Measurements from ENCODE around the gene EGR4.

The EGR4 gene

DNA sequence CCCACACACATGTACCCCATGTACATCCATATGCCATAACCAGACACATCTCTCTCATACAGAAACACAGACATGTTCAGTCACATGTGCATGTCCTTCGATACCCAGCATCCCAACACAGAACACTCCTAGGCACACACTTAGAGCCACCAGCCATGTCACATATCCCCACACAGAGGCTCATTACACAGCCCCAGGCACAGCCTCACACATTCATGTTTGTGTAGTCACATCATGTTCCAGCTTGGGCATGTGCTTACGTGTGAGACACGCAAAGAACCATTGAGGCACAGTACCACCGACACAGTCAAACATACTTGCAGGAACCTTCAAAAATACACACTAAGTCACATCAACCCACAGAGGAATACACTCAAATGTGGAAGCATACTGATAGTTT, 26.3 kb downstream of the EGR4 start:
- DNase-seq (ENCODE audit: extremely low spot score), result no peak
- TF ChIP-seq BHLHE40 (IDR thresholded peaks at IDR 0.05; ENCODE audit: borderline replicate concordance) (no peak), LEF1 (IDR thresholded peaks at IDR 0.05; ENCODE audit: borderline replicate concordance) (no peak), SUZ12 (IDR thresholded peaks at IDR 0.05) (no peak), L3MBTL2 (conservative IDR thresholded peaks at IDR 0.05) (no peak), NFRKB (IDR thresholded peaks at IDR 0.05) (no peak), PKNOX1 (IDR thresholded peaks at IDR 0.05) (no peak), ZNF384 (IDR thresholded peaks at IDR 0.05) (no peak), ELF4 (IDR thresholded peaks at IDR 0.05) (no peak), ARNT (IDR thresholded peaks at IDR 0.05) (no peak), FOXM1 (IDR thresholded peaks at IDR 0.05; ENCODE audit: borderline replicate concordance) (no peak), FOXK2 (IDR thresholded peaks at IDR 0.05) (no peak), FOXA1 (IDR thresholded peaks at IDR 0.05) (no peak), HDGF (IDR thresholded peaks at IDR 0.05; ENCODE audit: borderline replicate concordance) (no peak), CTBP1 (IDR thresholded peaks at IDR 0.05; ENCODE audit: borderline replicate concordance) (no peak), TARDBP (IDR thresholded peaks at IDR 0.05) (no peak), SP1 (IDR thresholded peaks at IDR 0.05) (no peak)
- CTCF ChIA-PET, result no interaction called here
- POLR2A ChIA-PET, result no interaction called here

DNA sequence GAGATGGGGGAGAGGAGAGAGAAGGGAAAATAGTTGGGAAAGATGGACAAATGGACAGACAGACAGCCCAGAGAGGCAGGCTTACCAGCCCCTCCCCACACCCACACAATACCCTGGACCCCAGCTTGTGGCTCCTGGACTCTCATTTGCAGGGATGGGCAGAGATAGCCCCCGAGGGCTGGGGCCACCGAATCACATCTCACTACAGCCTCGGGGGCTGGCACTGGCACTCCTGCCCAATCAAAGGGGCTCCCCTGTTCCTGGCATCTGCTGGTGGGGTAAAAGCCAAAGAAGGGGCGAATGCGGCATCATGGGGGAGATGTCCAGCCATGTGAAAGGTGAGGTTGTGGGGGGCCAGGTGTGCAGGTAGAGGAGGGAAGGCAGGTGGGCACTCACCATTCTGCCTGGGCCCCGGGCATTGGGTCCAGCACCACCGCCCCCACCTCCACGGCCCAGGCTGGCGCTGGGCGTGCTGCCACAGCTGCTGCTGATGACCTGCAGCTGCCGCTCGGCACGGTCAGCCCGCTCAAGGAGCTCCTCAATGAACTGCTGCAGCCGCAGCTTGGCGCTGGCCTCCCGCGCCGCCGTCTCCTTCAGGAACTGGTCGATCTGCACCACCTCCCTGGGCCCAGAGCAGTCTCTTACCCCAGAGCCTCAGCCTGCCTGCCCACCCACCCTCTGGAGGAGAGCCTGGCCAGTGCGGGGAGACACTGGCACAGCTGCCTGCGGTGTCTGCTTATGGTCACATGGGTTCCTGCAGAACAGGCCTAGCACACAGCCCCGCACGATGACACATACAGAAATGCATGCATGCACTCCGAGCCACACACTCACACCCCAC, 27.1 kb downstream of the EGR4 start:
- ChIA-PET POLR2A (no interaction called here), CTCF (no interaction called here)
- DNase-seq (ENCODE audit: extremely low spot score), result no peak
- TF ChIP-seq SUZ12 (IDR thresholded peaks at IDR 0.05), result no peak
- no peak for TF ChIP-seq LEF1 (IDR thresholded peaks at IDR 0.05; ENCODE audit: borderline replicate concordance)
- no peak for TF ChIP-seq ZNF384 (IDR thresholded peaks at IDR 0.05)
- TF ChIP-seq FOXK2 (IDR thresholded peaks at IDR 0.05), result no peak
- TF ChIP-seq FOXA1 (IDR thresholded peaks at IDR 0.05), result no peak
- TF ChIP-seq FOXM1 (IDR thresholded peaks at IDR 0.05; ENCODE audit: borderline replicate concordance), result no peak
- no peak for TF ChIP-seq NFRKB (IDR thresholded peaks at IDR 0.05)
- no peak for TF ChIP-seq ARNT (IDR thresholded peaks at IDR 0.05)
- no peak for TF ChIP-seq BHLHE40 (IDR thresholded peaks at IDR 0.05; ENCODE audit: borderline replicate concordance)
- no peak for TF ChIP-seq L3MBTL2 (conservative IDR thresholded peaks at IDR 0.05)
- TF ChIP-seq SP1 (IDR thresholded peaks at IDR 0.05), result no peak
- no peak for TF ChIP-seq HDGF (IDR thresholded peaks at IDR 0.05; ENCODE audit: borderline replicate concordance)
- no peak for TF ChIP-seq CTBP1 (IDR thresholded peaks at IDR 0.05; ENCODE audit: borderline replicate concordance)
- TF ChIP-seq TARDBP (IDR thresholded peaks at IDR 0.05), result no peak
- no peak for TF ChIP-seq PKNOX1 (IDR thresholded peaks at IDR 0.05)

DNA sequence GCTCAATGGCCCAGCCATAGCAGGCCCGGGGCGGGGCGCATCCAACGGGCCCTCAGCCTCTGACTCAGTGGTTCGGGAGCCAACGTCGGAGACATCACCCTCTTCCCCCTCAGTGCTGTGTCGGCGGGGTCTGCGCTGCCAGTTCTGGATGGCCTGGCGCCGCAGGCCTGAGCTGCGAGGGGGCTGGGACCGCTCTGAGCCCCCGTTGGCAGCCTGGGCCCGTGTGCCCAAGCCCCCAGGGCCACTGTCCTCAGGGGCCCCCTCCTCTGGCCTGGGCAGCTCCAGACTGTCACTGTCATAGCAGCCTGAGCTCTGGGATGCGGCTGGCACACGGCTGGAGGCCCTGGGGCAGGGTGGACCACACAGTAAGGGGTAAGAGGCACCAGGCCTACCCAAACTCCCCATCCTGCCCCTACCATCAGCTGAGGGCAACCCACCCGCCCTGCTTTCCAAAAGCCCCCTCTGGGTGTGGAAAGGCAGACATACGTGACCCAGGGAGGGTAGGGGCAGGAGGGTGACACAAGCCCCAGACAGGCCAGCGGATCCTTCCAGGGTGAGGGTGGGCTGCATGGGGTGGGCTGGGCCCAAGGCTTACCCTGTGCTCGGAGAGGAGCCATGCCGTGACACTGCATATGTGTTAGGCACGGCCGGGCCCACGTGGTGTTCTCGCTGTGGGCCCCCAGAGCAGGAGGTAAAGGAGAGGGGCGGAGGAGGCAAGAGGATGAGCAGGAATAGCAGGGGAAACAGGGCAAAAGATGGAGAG, 27.9 kb downstream of the EGR4 start:
- ChIA-PET CTCF (no interaction called here), POLR2A (no interaction called here)
- DNase-seq (ENCODE audit: extremely low spot score), result no peak
- TF ChIP-seq PKNOX1 (IDR thresholded peaks at IDR 0.05) (no peak), SUZ12 (IDR thresholded peaks at IDR 0.05) (no peak), TARDBP (IDR thresholded peaks at IDR 0.05) (no peak), NFRKB (IDR thresholded peaks at IDR 0.05) (no peak), FOXK2 (IDR thresholded peaks at IDR 0.05) (no peak), CTBP1 (IDR thresholded peaks at IDR 0.05; ENCODE audit: borderline replicate concordance) (no peak), ZNF384 (IDR thresholded peaks at IDR 0.05) (no peak), LEF1 (IDR thresholded peaks at IDR 0.05; ENCODE audit: borderline replicate concordance) (no peak), FOXA1 (IDR thresholded peaks at IDR 0.05) (no peak), L3MBTL2 (conservative IDR thresholded peaks at IDR 0.05) (no peak), FOXM1 (IDR thresholded peaks at IDR 0.05; ENCODE audit: borderline replicate concordance) (no peak), ELF4 (IDR thresholded peaks at IDR 0.05) (no peak), SP1 (IDR thresholded peaks at IDR 0.05) (no peak), HDGF (IDR thresholded peaks at IDR 0.05; ENCODE audit: borderline replicate concordance) (no peak), BHLHE40 (IDR thresholded peaks at IDR 0.05; ENCODE audit: borderline replicate concordance) (no peak), ARNT (IDR thresholded peaks at IDR 0.05) (no peak)

- ChIA-PET CTCF (no interaction called here), POLR2A (no interaction called here)
- DNase-seq (ENCODE audit: extremely low spot score), result no peak
- TF ChIP-seq FOXM1 (IDR thresholded peaks at IDR 0.05; ENCODE audit: borderline replicate concordance), result no peak
- no peak for TF ChIP-seq NFRKB (IDR thresholded peaks at IDR 0.05)
- no peak for TF ChIP-seq HDGF (IDR thresholded peaks at IDR 0.05; ENCODE audit: borderline replicate concordance)
- no peak for TF ChIP-seq CTBP1 (IDR thresholded peaks at IDR 0.05; ENCODE audit: borderline replicate concordance)
- no peak for TF ChIP-seq LEF1 (IDR thresholded peaks at IDR 0.05; ENCODE audit: borderline replicate concordance)
- TF ChIP-seq L3MBTL2 (conservative IDR thresholded peaks at IDR 0.05), result no peak
- no peak for TF ChIP-seq ARNT (IDR thresholded peaks at IDR 0.05)
- TF ChIP-seq BHLHE40 (IDR thresholded peaks at IDR 0.05; ENCODE audit: borderline replicate concordance), result no peak
- no peak for TF ChIP-seq ELF4 (IDR thresholded peaks at IDR 0.05)
Observed at GRCh38 chr2:73264783-73265182, 28.6 kb downstream of the EGR4 start.

GRCh38 chr2:73264332-73264606, 29.1 kb downstream of the EGR4 start:
- ChIA-PET CTCF (no interaction called here), POLR2A (no interaction called here)

More at GRCh38 chr2:73264332-73264606, 29.1 kb downstream of the EGR4 start:
- no peak for DNase-seq (ENCODE audit: extremely low spot score)
- no peak for TF ChIP-seq L3MBTL2 (conservative IDR thresholded peaks at IDR 0.05)
- no peak for TF ChIP-seq ELF4 (IDR thresholded peaks at IDR 0.05)
- TF ChIP-seq NFRKB (IDR thresholded peaks at IDR 0.05), result no peak
- TF ChIP-seq TARDBP (IDR thresholded peaks at IDR 0.05), result no peak
- no peak for TF ChIP-seq SP1 (IDR thresholded peaks at IDR 0.05)
- TF ChIP-seq HDGF (IDR thresholded peaks at IDR 0.05; ENCODE audit: borderline replicate concordance), result no peak
- TF ChIP-seq FOXM1 (IDR thresholded peaks at IDR 0.05; ENCODE audit: borderline replicate concordance), result no peak
- TF ChIP-seq ARNT (IDR thresholded peaks at IDR 0.05), result no peak
- no peak for TF ChIP-seq ZNF384 (IDR thresholded peaks at IDR 0.05)
- TF ChIP-seq FOXK2 (IDR thresholded peaks at IDR 0.05), result no peak
- no peak for TF ChIP-seq BHLHE40 (IDR thresholded peaks at IDR 0.05; ENCODE audit: borderline replicate concordance)
- no peak for TF ChIP-seq PKNOX1 (IDR thresholded peaks at IDR 0.05)
- no peak for TF ChIP-seq SUZ12 (IDR thresholded peaks at IDR 0.05)
- no peak for TF ChIP-seq FOXA1 (IDR thresholded peaks at IDR 0.05)
- no peak for TF ChIP-seq CTBP1 (IDR thresholded peaks at IDR 0.05; ENCODE audit: borderline replicate concordance)
- TF ChIP-seq LEF1 (IDR thresholded peaks at IDR 0.05; ENCODE audit: borderline replicate concordance), result no peak
